ENCODE measurements around the gene C16orf54.
"Not testable (repeated sequence)": the region's sequence is repeated elsewhere in the genome, so short reads cannot be mapped to it uniquely, and the experiment has no call there.

C16orf54 gene

DNA sequence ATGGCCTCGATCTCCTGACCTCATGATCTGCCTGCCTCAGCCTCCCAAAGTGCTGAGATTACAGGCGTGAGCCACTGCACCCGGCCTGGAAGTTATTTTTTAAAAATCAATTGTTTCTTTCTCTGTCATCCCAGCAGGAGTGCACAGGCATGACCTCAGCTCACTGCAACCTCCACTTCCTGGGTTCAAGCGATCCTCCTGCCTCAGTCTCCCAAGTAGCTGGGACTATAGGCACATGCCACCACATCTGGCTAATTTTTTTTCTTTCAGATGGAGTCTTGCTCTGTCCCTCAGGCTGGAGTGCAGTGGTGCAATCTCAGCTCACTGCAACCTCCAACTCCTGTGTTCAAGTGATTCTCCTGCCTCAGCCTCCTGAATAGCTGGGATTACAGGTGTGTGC is 41.4 kb upstream of the C16orf54 start:
- H3K79me1 ChIP-seq (ENCODE audit: low read depth, low read length); H3K14ac ChIP-seq (ENCODE audit: low read length); H4K91ac ChIP-seq (ENCODE audit: low read depth, low read length, poor library complexity); H2BK12ac ChIP-seq (ENCODE audit: low read length); H2BK5ac ChIP-seq (ENCODE audit: low read length); H2BK15ac ChIP-seq (ENCODE audit: low read length); H3K9ac ChIP-seq (ENCODE audit: low read depth, low read length, poor library complexity); H4K8ac ChIP-seq (ENCODE audit: low read depth, low read length); H3K4me2 ChIP-seq (ENCODE audit: insufficient read depth, low read length, poor library complexity, severe bottlenecking); DNase-seq (ENCODE audit: low spot score); H3K4ac ChIP-seq (ENCODE audit: low read length); H2AK5ac ChIP-seq (ENCODE audit: low read depth, low read length); H3K4me3 ChIP-seq (ENCODE audit: low read length in 2 of 2); H3K27me3 ChIP-seq (ENCODE audit: control insufficient read depth in 3 of 3, insufficient read depth in 3 of 3, low read depth in 1 of 3, low read length in 3 of 3); H2BK120ac ChIP-seq (ENCODE audit: low read depth, low read length); H2AFZ ChIP-seq (ENCODE audit: low read length); H3K27ac ChIP-seq (replicated peaks; ENCODE audit: low read length); H3K9me3 ChIP-seq (replicated peaks in 1 of 2; ENCODE audit: control insufficient read depth in 2 of 2, insufficient read depth in 1 of 2, low read depth in 1 of 2, low read length in 2 of 2); H3K18ac ChIP-seq (ENCODE audit: low read length); H3K23ac ChIP-seq (ENCODE audit: low read depth, low read length, poor library complexity); H3K36me3 ChIP-seq (replicated peaks in 1 of 2; ENCODE audit: control insufficient read depth in 2 of 2, insufficient read depth in 2 of 2, low read length in 2 of 2): not testable (repeated sequence)
- WGBS, 2 donors (ENCODE audit: extremely low coverage in 2 of 2, insufficient read length in 2 of 2, insufficient replicate concordance in 1 of 2) = no CpG with 5 or more reads among the region's 4 CpGs
- peaks cover 9 to 11% of the 10 kb centered on the region in 2 donors for H3K4me1 ChIP-seq (ENCODE audit: control insufficient read depth in 2 of 2, insufficient read depth in 1 of 2, low read depth in 1 of 2, low read length in 2 of 2)

DNA sequence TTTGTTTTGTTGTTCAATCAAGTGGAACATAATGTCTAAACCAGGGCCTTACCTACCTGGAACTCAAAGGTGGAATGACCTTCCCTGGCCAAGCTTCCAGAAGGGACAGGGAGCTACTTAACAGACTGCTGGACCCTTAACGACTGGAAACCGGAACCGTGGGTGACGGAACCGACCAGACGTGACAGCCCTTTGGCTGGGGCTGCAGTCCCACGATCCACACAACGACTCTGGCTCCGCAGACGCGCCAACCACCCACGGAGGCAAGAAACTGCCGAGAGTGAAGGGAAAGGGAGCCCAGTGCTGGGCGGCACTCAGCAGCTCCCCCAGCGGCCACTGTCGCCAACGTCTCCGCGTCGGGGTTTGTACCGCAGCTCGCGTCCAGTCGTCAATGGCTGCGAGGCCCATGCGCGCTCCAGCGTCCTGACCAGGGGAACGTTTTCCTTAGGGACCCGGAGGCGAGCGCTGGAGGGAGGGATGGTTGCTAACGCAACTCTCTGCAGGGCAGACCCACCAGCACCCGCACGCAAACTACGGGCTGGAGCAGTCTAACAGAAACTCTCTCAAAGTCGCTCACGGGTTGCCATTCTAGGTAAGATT is 39.2 kb upstream of the C16orf54 start:
- Histone ChIP-seq H3K18ac (ENCODE audit: low read length) (peak overlapping the region; percentile 68), H3K36me3 (replicated peaks in 1 of 2; ENCODE audit: control insufficient read depth in 2 of 2, insufficient read depth in 2 of 2, low read length in 2 of 2) (no peaks in the 10 kb centered on the region), H3K27me3 (ENCODE audit: control insufficient read depth in 3 of 3, insufficient read depth in 3 of 3, low read depth in 1 of 3, low read length in 3 of 3) (peaks cover 0 to 14% (median 0%) of the 10 kb centered on the region in 3 experiments), H2BK15ac (ENCODE audit: low read length) (no peak overlapping the region), H2BK12ac (ENCODE audit: low read length) (no peak overlapping the region), H3K27ac (replicated peaks; ENCODE audit: low read length) (no peak overlapping the region), H3K23ac (ENCODE audit: low read depth, low read length, poor library complexity) (no peak overlapping the region), H3K79me1 (ENCODE audit: low read depth, low read length) (peaks cover 2% of the 10 kb centered on the region), H4K8ac (ENCODE audit: low read depth, low read length) (no peak overlapping the region), H3K9ac (ENCODE audit: low read depth, low read length, poor library complexity) (no peak overlapping the region), H3K4me2 (ENCODE audit: insufficient read depth, low read length, poor library complexity, severe bottlenecking) (peak overlapping the region; percentile 34), H3K4me1 (ENCODE audit: control insufficient read depth in 2 of 2, insufficient read depth in 1 of 2, low read depth in 1 of 2, low read length in 2 of 2) (peaks cover 5 to 6% of the 10 kb centered on the region in 2 donors), H2AK5ac (ENCODE audit: low read depth, low read length) (no peak overlapping the region), H2BK5ac (ENCODE audit: low read length) (no peak overlapping the region), H3K4ac (ENCODE audit: low read length) (no peak overlapping the region), H4K91ac (ENCODE audit: low read depth, low read length, poor library complexity) (no peak overlapping the region), H3K4me3 (ENCODE audit: low read length in 2 of 2) (peak overlapping the region in 1 of 2 donors; percentile 32), H3K14ac (ENCODE audit: low read length) (no peak overlapping the region), H3K9me3 (replicated peaks in 1 of 2; ENCODE audit: control insufficient read depth in 2 of 2, insufficient read depth in 1 of 2, low read depth in 1 of 2, low read length in 2 of 2) (no peaks in the 10 kb centered on the region), H2AFZ (ENCODE audit: low read length) (peak overlapping the region; percentile 60), H2BK120ac (ENCODE audit: low read depth, low read length) (no peak overlapping the region)
- DNase-seq (ENCODE audit: low spot score) = peak; percentile 48
- no CpG with 5 or more reads among the region's 38 CpGs for WGBS, 2 donors (ENCODE audit: extremely low coverage in 2 of 2, insufficient read length in 2 of 2, insufficient replicate concordance in 1 of 2)

DNA sequence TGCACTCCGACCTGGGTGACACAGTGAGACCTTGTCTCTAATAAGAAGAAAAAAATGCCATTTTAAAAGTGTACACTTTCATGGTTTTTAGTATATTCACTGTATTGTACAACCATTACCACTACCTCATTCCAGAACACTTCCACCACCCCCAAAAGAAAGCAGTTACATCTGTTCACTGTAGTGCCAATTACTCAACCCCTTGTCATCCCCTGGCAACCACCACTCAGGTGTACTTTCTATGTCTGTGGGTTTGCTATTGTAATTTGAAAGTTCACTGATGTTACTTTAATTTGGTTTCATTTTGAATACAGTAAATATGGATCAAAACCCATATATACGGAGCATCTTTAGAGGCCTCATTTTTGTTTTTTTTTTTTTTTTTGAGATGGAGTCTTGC is 38.4 kb upstream of the C16orf54 start:
- Histone ChIP-seq H2BK15ac (ENCODE audit: low read length) (no peak overlapping the region), H3K23ac (ENCODE audit: low read depth, low read length, poor library complexity) (no peak overlapping the region), H3K9ac (ENCODE audit: low read depth, low read length, poor library complexity) (no peak overlapping the region), H3K27ac (replicated peaks; ENCODE audit: low read length) (no peak overlapping the region), H3K4me2 (ENCODE audit: insufficient read depth, low read length, poor library complexity, severe bottlenecking) (no peak overlapping the region), H2AK5ac (ENCODE audit: low read depth, low read length) (no peak overlapping the region), H2AFZ (ENCODE audit: low read length) (no peak overlapping the region), H3K36me3 (replicated peaks in 1 of 2; ENCODE audit: control insufficient read depth in 2 of 2, insufficient read depth in 2 of 2, low read length in 2 of 2) (no peaks in the 10 kb centered on the region), H2BK120ac (ENCODE audit: low read depth, low read length) (no peak overlapping the region), H3K14ac (ENCODE audit: low read length) (no peak overlapping the region), H3K4me1 (ENCODE audit: control insufficient read depth in 2 of 2, insufficient read depth in 1 of 2, low read depth in 1 of 2, low read length in 2 of 2) (peaks cover 3 to 4% of the 10 kb centered on the region in 2 donors), H3K18ac (ENCODE audit: low read length) (no peak overlapping the region), H3K4me3 (ENCODE audit: low read length in 2 of 2) (no peak overlapping the region), H3K79me1 (ENCODE audit: low read depth, low read length) (peaks cover 2% of the 10 kb centered on the region), H3K9me3 (replicated peaks in 1 of 2; ENCODE audit: control insufficient read depth in 2 of 2, insufficient read depth in 1 of 2, low read depth in 1 of 2, low read length in 2 of 2) (no peaks in the 10 kb centered on the region), H4K91ac (ENCODE audit: low read depth, low read length, poor library complexity) (no peak overlapping the region), H3K4ac (ENCODE audit: low read length) (no peak overlapping the region), H4K8ac (ENCODE audit: low read depth, low read length) (no peak overlapping the region), H2BK5ac (ENCODE audit: low read length) (no peak overlapping the region), H2BK12ac (ENCODE audit: low read length) (no peak overlapping the region), H3K27me3 (ENCODE audit: control insufficient read depth in 3 of 3, insufficient read depth in 3 of 3, low read depth in 1 of 3, low read length in 3 of 3) (peaks cover 0 to 18% (median 0%) of the 10 kb centered on the region in 3 experiments)
- no peak for DNase-seq (ENCODE audit: low spot score)
- WGBS, 2 donors (ENCODE audit: extremely low coverage in 2 of 2, insufficient read length in 2 of 2, insufficient replicate concordance in 1 of 2) = no CpG with 5 or more reads among the region's 2 CpGs

DNA sequence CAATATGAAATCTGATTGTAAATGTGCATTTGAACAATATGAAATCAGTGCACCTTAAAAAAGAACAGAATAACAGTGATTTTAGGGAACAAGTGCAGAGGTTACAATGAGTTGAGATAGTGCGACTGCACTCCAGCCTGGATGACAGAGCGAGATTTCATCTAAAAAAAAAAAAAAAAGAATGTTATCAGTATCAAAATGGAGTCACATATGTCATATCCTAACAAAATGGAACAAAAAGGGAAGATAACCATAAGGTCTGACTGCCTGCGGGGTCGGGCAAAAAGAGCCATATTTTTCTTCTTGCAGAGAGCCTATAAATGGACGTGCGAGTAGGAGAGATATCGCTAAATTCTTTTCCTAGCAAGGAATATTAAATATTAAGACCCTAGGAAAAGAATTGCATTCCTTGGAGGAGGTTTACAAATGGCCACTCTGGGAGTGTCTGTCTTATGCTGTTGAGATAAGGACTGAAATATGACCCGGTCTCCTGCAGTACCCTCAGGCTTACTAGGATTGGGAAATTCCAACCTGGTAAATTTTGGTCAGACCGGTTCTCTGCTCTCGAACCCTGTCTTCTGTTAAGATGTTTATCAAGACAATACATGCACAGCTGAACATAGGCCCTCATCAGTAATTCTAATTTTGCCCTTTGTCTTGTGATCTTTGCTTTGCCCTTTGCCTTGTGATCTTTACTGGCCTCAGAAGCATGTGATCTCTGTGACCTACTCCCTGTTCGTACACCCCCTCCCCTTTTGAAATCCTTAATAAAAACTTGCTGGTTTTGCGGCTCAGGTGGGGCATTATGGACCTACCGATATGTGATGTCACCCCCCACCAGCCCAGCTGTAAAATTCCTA is 37.5 kb upstream of the C16orf54 start:
- H3K14ac ChIP-seq (ENCODE audit: low read length); H3K9me3 ChIP-seq (replicated peaks in 1 of 2; ENCODE audit: control insufficient read depth in 2 of 2, insufficient read depth in 1 of 2, low read depth in 1 of 2, low read length in 2 of 2); H2AK5ac ChIP-seq (ENCODE audit: low read depth, low read length); DNase-seq (ENCODE audit: low spot score); H4K91ac ChIP-seq (ENCODE audit: low read depth, low read length, poor library complexity); H3K4ac ChIP-seq (ENCODE audit: low read length); H2BK120ac ChIP-seq (ENCODE audit: low read depth, low read length); H3K18ac ChIP-seq (ENCODE audit: low read length); H3K4me2 ChIP-seq (ENCODE audit: insufficient read depth, low read length, poor library complexity, severe bottlenecking); H2BK15ac ChIP-seq (ENCODE audit: low read length); H3K4me1 ChIP-seq (ENCODE audit: control insufficient read depth in 2 of 2, insufficient read depth in 1 of 2, low read depth in 1 of 2, low read length in 2 of 2); H3K9ac ChIP-seq (ENCODE audit: low read depth, low read length, poor library complexity); H3K4me3 ChIP-seq (ENCODE audit: low read length in 2 of 2); H3K79me1 ChIP-seq (ENCODE audit: low read depth, low read length); H4K8ac ChIP-seq (ENCODE audit: low read depth, low read length); H3K36me3 ChIP-seq (replicated peaks in 1 of 2; ENCODE audit: control insufficient read depth in 2 of 2, insufficient read depth in 2 of 2, low read length in 2 of 2); H3K23ac ChIP-seq (ENCODE audit: low read depth, low read length, poor library complexity); H2BK5ac ChIP-seq (ENCODE audit: low read length); H3K27ac ChIP-seq (replicated peaks; ENCODE audit: low read length); H2BK12ac ChIP-seq (ENCODE audit: low read length): not testable (repeated sequence)
- Histone ChIP-seq H3K27me3 (ENCODE audit: control insufficient read depth in 3 of 3, insufficient read depth in 3 of 3, low read depth in 1 of 3, low read length in 3 of 3) (peaks cover 0 to 18% (median 0%) of the 10 kb centered on the region in 3 experiments), H2AFZ (ENCODE audit: low read length) (peak overlapping the region; percentile 3)
- no CpG with 5 or more reads among the region's 13 CpGs for WGBS, 2 donors (ENCODE audit: extremely low coverage in 2 of 2, insufficient read length in 2 of 2, insufficient replicate concordance in 1 of 2)
